ENCODE measurements around the gene AHI1.

AHI1 gene

GRCh38 chr6:135506270-135506997 is 8.9 kb upstream of the AHI1 start (continued):
- TF ChIP-seq, protein P1, sequence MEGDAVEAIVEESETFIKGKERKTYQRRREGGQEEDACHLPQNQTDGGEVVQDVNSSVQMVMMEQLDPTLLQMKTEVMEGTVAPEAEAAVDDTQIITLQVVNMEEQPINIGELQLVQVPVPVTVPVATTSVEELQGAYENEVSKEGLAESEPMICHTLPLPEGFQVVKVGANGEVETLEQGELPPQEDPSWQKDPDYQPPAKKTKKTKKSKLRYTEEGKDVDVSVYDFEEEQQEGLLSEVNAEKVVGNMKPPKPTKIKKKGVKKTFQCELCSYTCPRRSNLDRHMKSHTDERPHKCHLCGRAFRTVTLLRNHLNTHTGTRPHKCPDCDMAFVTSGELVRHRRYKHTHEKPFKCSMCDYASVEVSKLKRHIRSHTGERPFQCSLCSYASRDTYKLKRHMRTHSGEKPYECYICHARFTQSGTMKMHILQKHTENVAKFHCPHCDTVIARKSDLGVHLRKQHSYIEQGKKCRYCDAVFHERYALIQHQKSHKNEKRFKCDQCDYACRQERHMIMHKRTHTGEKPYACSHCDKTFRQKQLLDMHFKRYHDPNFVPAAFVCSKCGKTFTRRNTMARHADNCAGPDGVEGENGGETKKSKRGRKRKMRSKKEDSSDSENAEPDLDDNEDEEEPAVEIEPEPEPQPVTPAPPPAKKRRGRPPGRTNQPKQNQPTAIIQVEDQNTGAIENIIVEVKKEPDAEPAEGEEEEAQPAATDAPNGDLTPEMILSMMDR (tag by site-specific recombination; IDR thresholded peaks at IDR 0.05): 0 out of 2 replicates have a peak, but pooled peaks have one; percentile 13
- TF ChIP-seq ZNF660 (tag by site-specific recombination; IDR thresholded peaks at IDR 0.05) (peak; percentile 89), RBAK (tag by site-specific recombination; IDR thresholded peaks at IDR 0.05) (no peak), ZSCAN23 (tag by site-specific recombination; IDR thresholded peaks at IDR 0.05) (no peak)

GRCh38 chr6:135505648-135506047 is 8.1 kb upstream of the AHI1 start:
- no peaks in the 10 kb centered on the region for H3K36me3 ChIP-seq (ENCODE audit: control insufficient read depth in 2 of 2, insufficient read depth in 1 of 2, low read length in 2 of 2)
- H3K4me3 ChIP-seq (ENCODE audit: low read depth, low read length): no peak overlapping the region
- H3K9me3 ChIP-seq (ENCODE audit: control insufficient read depth, insufficient read depth, low read depth, low read length): no peaks in the 10 kb centered on the region
- ChIA-PET CTCF (interaction anchor here (0.5 to 4.6 kb wide), 24 partner anchors 8 to 1861 kb away, joined by 3 to 42 read pairs (median 4); partner anchors contain the start of gene AHI1), POLR2A (no interaction called here)
- no peak overlapping the region for H3K27ac ChIP-seq (ENCODE audit: extremely low read depth, low read depth, low read length)
- H3K4me1 ChIP-seq (ENCODE audit: control insufficient read depth, insufficient read depth, low read length): peaks cover 3% of the 10 kb centered on the region; the same call in 1 of the 2 replicates
- no peak for TF ChIP-seq ZNF433 (tag by site-specific recombination; IDR thresholded peaks at IDR 0.05; ENCODE audit: low read depth)
- no peak for TF ChIP-seq ZFP37 (tag by site-specific recombination; IDR thresholded peaks at IDR 0.05)
- no peak for TF ChIP-seq ZNF658 (tag by site-specific recombination; IDR thresholded peaks at IDR 0.05)
- TF ChIP-seq ZSCAN30 (tag by site-specific recombination; IDR thresholded peaks at IDR 0.05): no peak
- TF ChIP-seq PRDM1 (tag by site-specific recombination; IDR thresholded peaks at IDR 0.05): no peak
- no peak for TF ChIP-seq ZNF529 (tag by site-specific recombination; IDR thresholded peaks at IDR 0.05; ENCODE audit: insufficient replicate concordance)
- TF ChIP-seq KLF9 (tag by site-specific recombination; IDR thresholded peaks at IDR 0.05; ENCODE audit: low read depth): no peak
- TF ChIP-seq ZNF600 (tag by site-specific recombination; IDR thresholded peaks at IDR 0.05): no peak
- no peak for TF ChIP-seq ZIC2 (tag by site-specific recombination; IDR thresholded peaks at IDR 0.05)
- TF ChIP-seq ZNF121 (tag by site-specific recombination; IDR thresholded peaks at IDR 0.05): no peak
- TF ChIP-seq, protein P2, sequence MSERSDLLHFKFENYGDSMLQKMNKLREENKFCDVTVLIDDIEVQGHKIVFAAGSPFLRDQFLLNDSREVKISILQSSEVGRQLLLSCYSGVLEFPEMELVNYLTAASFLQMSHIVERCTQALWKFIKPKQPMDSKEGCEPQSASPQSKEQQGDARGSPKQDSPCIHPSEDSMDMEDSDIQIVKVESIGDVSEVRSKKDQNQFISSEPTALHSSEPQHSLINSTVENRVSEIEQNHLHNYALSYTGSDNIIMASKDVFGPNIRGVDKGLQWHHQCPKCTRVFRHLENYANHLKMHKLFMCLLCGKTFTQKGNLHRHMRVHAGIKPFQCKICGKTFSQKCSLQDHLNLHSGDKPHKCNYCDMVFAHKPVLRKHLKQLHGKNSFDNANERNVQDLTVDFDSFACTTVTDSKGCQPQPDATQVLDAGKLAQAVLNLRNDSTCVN (tag by site-specific recombination; optimal IDR thresholded peaks at IDR 0.05): no peak
- no peak for TF ChIP-seq REST (tag by site-specific recombination; IDR thresholded peaks at IDR 0.05)
- no peak for TF ChIP-seq ZNF394 (tag by site-specific recombination; IDR thresholded peaks at IDR 0.05; ENCODE audit: borderline replicate concordance)
- no peak for TF ChIP-seq PRDM2 (tag by site-specific recombination; IDR thresholded peaks at IDR 0.05; ENCODE audit: borderline replicate concordance)
- TF ChIP-seq HOXA7 (CRISPR knock-in tag; IDR thresholded peaks at IDR 0.05; ENCODE audit: borderline replicate concordance): no peak
- no peak for TF ChIP-seq ZNF169 (tag by site-specific recombination; IDR thresholded peaks at IDR 0.05)
- TF ChIP-seq SALL2 (tag by site-specific recombination; IDR thresholded peaks at IDR 0.05; ENCODE audit: borderline replicate concordance): no peak
- no peak for TF ChIP-seq GFI1B (tag by site-specific recombination; IDR thresholded peaks at IDR 0.05)

All from HEK293 (cell line).